PFSK-1 (cell line): ENCODE data around the gene CLEC2B.

Experiments
- FOXP2 ChIP-seq: optimal IDR thresholded peaks from 2 replicates; pipeline ENCODE3; 2011; ENCODE audit warnings: borderline replicate concordance, control low read depth, inconsistent platforms; ENCODE audit not compliant: insufficient read depth; ENCODE audit errors: extremely low read length, extremely low read depth
- POLR2AphosphoS5 ChIP-seq: IDR thresholded peaks from 2 replicates; pipeline ENCODE4 v1.6.1; 2012; ENCODE audit warnings: low read depth, mild to moderate bottlenecking, control low read depth, low read length, moderate library complexity
- REST ChIP-seq, 2 experiments: IDR thresholded peaks; 2 replicates each; pipeline versions ENCODE4 v1.6.1 to v1.8.0; 2011 to 2012; ENCODE audit warnings: low read depth in 2 of 2, low read length in 2 of 2, control low read depth in 1 of 2, inconsistent platforms in 1 of 2, mild to moderate bottlenecking in 1 of 2, moderate library complexity in 1 of 2; ENCODE audit not compliant: insufficient read depth in 1 of 2
- SIN3A ChIP-seq: IDR thresholded peaks from 2 replicates; pipeline ENCODE4 v1.6.1; 2012; ENCODE audit warnings: mild to moderate bottlenecking, low read length, moderate library complexity, borderline replicate concordance; ENCODE audit not compliant: insufficient read depth
- TAF1 ChIP-seq: IDR thresholded peaks from 2 replicates; pipeline ENCODE4 v1.6.1; 2012; ENCODE audit warnings: low read length, control low read depth, borderline replicate concordance; ENCODE audit not compliant: insufficient read depth

- no peak for TF ChIP-seq POLR2AphosphoS5
- no peak for TF ChIP-seq TAF1
- TF ChIP-seq REST (IDR thresholded peaks at IDR 0.05; ENCODE audit: insufficient read depth in 1 of 2, low read depth in 2 of 2, low read length in 2 of 2): no peak
- TF ChIP-seq FOXP2: no peak
- TF ChIP-seq SIN3A: no peak
These were observed 41.7 kb upstream of the CLEC2B start for GRCh38 chr12:9910716-9911421.
